ENCODE measurements around the gene FNDC3B. TPM values are rescaled to one million over a fixed set of nuclear protein-coding genes. Genes with fewer than 3 reads are reported as not detected.
A peak's percentile ranks its signal among the peaks of the same experiment; 100 is the strongest.

The FNDC3B gene
- polyA plus RNA-seq, 1 donor, result 25.9 TPM

GRCh38 chr3:172134352-172134751, 95.0 kb downstream of the FNDC3B start:
- no peaks in the 10 kb centered on the region for H3K9me3 ChIP-seq (ENCODE audit: control insufficient read depth, low read depth, low read length)
- peak in 1 of 2 donors; percentile 46 for DNase-seq
- H3K27ac ChIP-seq (ENCODE audit: low read length), result peak overlapping the region; percentile 27

GRCh38 chr3:172135185-172135584, 95.8 kb downstream of the FNDC3B start:
- H3K27me3 ChIP-seq (ENCODE audit: control insufficient read depth, insufficient read depth, low read length), result no peaks in the 10 kb centered on the region
- peak in 1 of 2 donors; percentile 32 for DNase-seq
- no peak overlapping the region for H3K27ac ChIP-seq (ENCODE audit: low read length)
- H3K36me3 ChIP-seq (ENCODE audit: control insufficient read depth, insufficient read depth, low read length), result peaks cover 9% of the 10 kb centered on the region
- 100% methylated on average over 1 of the region's 1 CpG for WGBS (ENCODE audit: insufficient coverage, low lambda C conversion rate)
- H3K4me1 ChIP-seq (ENCODE audit: control insufficient read depth, insufficient read depth, low read length), result peaks cover 24% of the 10 kb centered on the region
- no peaks in the 10 kb centered on the region for H3K9me3 ChIP-seq (ENCODE audit: control insufficient read depth, low read depth, low read length)
- no peak overlapping the region for H3K4me3 ChIP-seq (ENCODE audit: low read length)

More at GRCh38 chr3:172134352-172134751, 95.0 kb downstream of the FNDC3B start:
- Histone ChIP-seq H3K4me1 (ENCODE audit: control insufficient read depth, insufficient read depth, low read length) (peaks cover 19% of the 10 kb centered on the region), H3K4me3 (ENCODE audit: low read length) (no peak overlapping the region), H3K27me3 (ENCODE audit: control insufficient read depth, insufficient read depth, low read length) (no peaks in the 10 kb centered on the region), H3K36me3 (ENCODE audit: control insufficient read depth, insufficient read depth, low read length) (peaks cover 9% of the 10 kb centered on the region)
- WGBS (ENCODE audit: insufficient coverage, low lambda C conversion rate), result no CpG with 5 or more reads among the region's 2 CpGs

GRCh38 chr3:172135820-172136219, 96.4 kb downstream of the FNDC3B start:
- H3K27me3 ChIP-seq (ENCODE audit: control insufficient read depth, insufficient read depth, low read length), result no peaks in the 10 kb centered on the region
- H3K9me3 ChIP-seq (ENCODE audit: control insufficient read depth, low read depth, low read length), result no peaks in the 10 kb centered on the region
- DNase-seq, result no peak
- 83% methylated on average over 1 of the region's 2 CpGs for WGBS (ENCODE audit: insufficient coverage, low lambda C conversion rate)
- no peak overlapping the region for H3K27ac ChIP-seq (ENCODE audit: low read length)
- H3K4me1 ChIP-seq (ENCODE audit: control insufficient read depth, insufficient read depth, low read length), result peaks cover 26% of the 10 kb centered on the region
- H3K4me3 ChIP-seq (ENCODE audit: low read length), result no peak overlapping the region
- peaks cover 9% of the 10 kb centered on the region for H3K36me3 ChIP-seq (ENCODE audit: control insufficient read depth, insufficient read depth, low read length)

GRCh38 chr3:172136330-172136729, 97.0 kb downstream of the FNDC3B start:
- Histone ChIP-seq H3K4me1 (ENCODE audit: control insufficient read depth, insufficient read depth, low read length) (peaks cover 31% of the 10 kb centered on the region), H3K9me3 (ENCODE audit: control insufficient read depth, low read depth, low read length) (no peaks in the 10 kb centered on the region)

GRCh38 chr3:172137287-172138192, 98.2 kb downstream of the FNDC3B start:
- Histone ChIP-seq H3K36me3 (ENCODE audit: control insufficient read depth, insufficient read depth, low read length) (peaks cover 9% of the 10 kb centered on the region), H3K27ac (ENCODE audit: low read length) (no peak overlapping the region), H3K4me3 (ENCODE audit: low read length) (no peak overlapping the region), H3K9me3 (ENCODE audit: control insufficient read depth, low read depth, low read length) (no peaks in the 10 kb centered on the region), H3K27me3 (ENCODE audit: control insufficient read depth, insufficient read depth, low read length) (no peaks in the 10 kb centered on the region), H3K4me1 (ENCODE audit: control insufficient read depth, insufficient read depth, low read length) (peaks cover 39% of the 10 kb centered on the region)
- WGBS (ENCODE audit: insufficient coverage, low lambda C conversion rate), result 67% methylated on average over 1 of the region's 2 CpGs
- DNase-seq, result no peak

More at GRCh38 chr3:172136330-172136729, 97.0 kb downstream of the FNDC3B start:
- H3K36me3 ChIP-seq (ENCODE audit: control insufficient read depth, insufficient read depth, low read length), result peaks cover 9% of the 10 kb centered on the region
- H3K27ac ChIP-seq (ENCODE audit: low read length), result no peak overlapping the region
- no peak overlapping the region for H3K4me3 ChIP-seq (ENCODE audit: low read length)
- DNase-seq, result no peak
- WGBS (ENCODE audit: insufficient coverage, low lambda C conversion rate), result no CpG with 5 or more reads among the region's 1 CpG
- no peaks in the 10 kb centered on the region for H3K27me3 ChIP-seq (ENCODE audit: control insufficient read depth, insufficient read depth, low read length)

- H3K27ac ChIP-seq (ENCODE audit: low read length), result no peak overlapping the region
- no peak overlapping the region for H3K4me3 ChIP-seq (ENCODE audit: low read length)
- peaks cover 9% of the 10 kb centered on the region for H3K36me3 ChIP-seq (ENCODE audit: control insufficient read depth, insufficient read depth, low read length)
- no peaks in the 10 kb centered on the region for H3K9me3 ChIP-seq (ENCODE audit: control insufficient read depth, low read depth, low read length)
- 100% methylated on average over 1 of the region's 3 CpGs for WGBS (ENCODE audit: insufficient coverage, low lambda C conversion rate)
- DNase-seq, result no peak
- H3K4me1 ChIP-seq (ENCODE audit: control insufficient read depth, insufficient read depth, low read length), result peaks cover 42% of the 10 kb centered on the region
- no peaks in the 10 kb centered on the region for H3K27me3 ChIP-seq (ENCODE audit: control insufficient read depth, insufficient read depth, low read length)
These were observed 98.8 kb downstream of the FNDC3B start for GRCh38 chr3:172138193-172138537.

GRCh38 chr3:172138792-172139507, 99.6 kb downstream of the FNDC3B start:
- WGBS (ENCODE audit: insufficient coverage, low lambda C conversion rate), result 83% methylated on average over 3 of the region's 6 CpGs
- peaks cover 39% of the 10 kb centered on the region for H3K4me1 ChIP-seq (ENCODE audit: control insufficient read depth, insufficient read depth, low read length)

GRCh38 chr3:172139528-172140276, 100.3 kb downstream of the FNDC3B start:
- Histone ChIP-seq H3K27me3 (ENCODE audit: control insufficient read depth, insufficient read depth, low read length) (no peaks in the 10 kb centered on the region), H3K4me3 (ENCODE audit: low read length) (no peak overlapping the region), H3K36me3 (ENCODE audit: control insufficient read depth, insufficient read depth, low read length) (peaks cover 9% of the 10 kb centered on the region), H3K27ac (ENCODE audit: low read length) (peak overlapping the region; percentile 84), H3K4me1 (ENCODE audit: control insufficient read depth, insufficient read depth, low read length) (peaks cover 34% of the 10 kb centered on the region), H3K9me3 (ENCODE audit: control insufficient read depth, low read depth, low read length) (no peaks in the 10 kb centered on the region)
- no peak for DNase-seq
- WGBS (ENCODE audit: insufficient coverage, low lambda C conversion rate), result no CpG with 5 or more reads among the region's 3 CpGs

More at GRCh38 chr3:172138792-172139507, 99.6 kb downstream of the FNDC3B start:
- DNase-seq, result peak in 1 of 2 donors; percentile 44
- H3K36me3 ChIP-seq (ENCODE audit: control insufficient read depth, insufficient read depth, low read length), result peaks cover 9% of the 10 kb centered on the region
- no peaks in the 10 kb centered on the region for H3K9me3 ChIP-seq (ENCODE audit: control insufficient read depth, low read depth, low read length)
- no peaks in the 10 kb centered on the region for H3K27me3 ChIP-seq (ENCODE audit: control insufficient read depth, insufficient read depth, low read length)
- H3K4me3 ChIP-seq (ENCODE audit: low read length), result no peak overlapping the region
- H3K27ac ChIP-seq (ENCODE audit: low read length), result no peak overlapping the region

- no peaks in the 10 kb centered on the region for H3K9me3 ChIP-seq (ENCODE audit: control insufficient read depth, low read depth, low read length)
- DNase-seq, result peak; percentile 97 to 99
- no CpG with 5 or more reads among the region's 7 CpGs for WGBS (ENCODE audit: insufficient coverage, low lambda C conversion rate)
- no peak overlapping the region for H3K4me3 ChIP-seq (ENCODE audit: low read length)
- peaks cover 34% of the 10 kb centered on the region for H3K4me1 ChIP-seq (ENCODE audit: control insufficient read depth, insufficient read depth, low read length)
- no peaks in the 10 kb centered on the region for H3K27me3 ChIP-seq (ENCODE audit: control insufficient read depth, insufficient read depth, low read length)
- peak overlapping the region; percentile 84 for H3K27ac ChIP-seq (ENCODE audit: low read length)
- H3K36me3 ChIP-seq (ENCODE audit: control insufficient read depth, insufficient read depth, low read length), result peaks cover 6% of the 10 kb centered on the region
These were observed 101.4 kb downstream of the FNDC3B start for GRCh38 chr3:172140499-172141391.
